Neuron (in vitro differentiated cells): ENCODE measurements around the gene MACIR.

Experiments used
- H2AFZ ChIP-seq: one replicate; pipeline ENCODE4 v1.6.1; 2013; ENCODE audit warnings: low read depth, mild to moderate bottlenecking, inconsistent platforms, low read length, moderate library complexity
- H3K27me3 ChIP-seq: one replicate; pipeline ENCODE4 v1.6.1; 2013; ENCODE audit warnings: low read length; ENCODE audit not compliant: insufficient read depth
- H3K36me3 ChIP-seq: one replicate; pipeline ENCODE4 v1.6.1; 2013; ENCODE audit warnings: low read length; ENCODE audit not compliant: insufficient read depth
- H3K4me1 ChIP-seq: one replicate; pipeline ENCODE4 v1.6.1; 2013; ENCODE audit warnings: low read length; ENCODE audit not compliant: insufficient read depth
- H3K4me3 ChIP-seq: 2 replicates; pipeline ENCODE4 v1.5.1; 2013; ENCODE audit warnings: mild to moderate bottlenecking, low read length, moderate library complexity
- H3K9me3 ChIP-seq: one replicate; pipeline ENCODE4 v1.6.1; 2013; ENCODE audit warnings: low read length

MACIR gene

DNA sequence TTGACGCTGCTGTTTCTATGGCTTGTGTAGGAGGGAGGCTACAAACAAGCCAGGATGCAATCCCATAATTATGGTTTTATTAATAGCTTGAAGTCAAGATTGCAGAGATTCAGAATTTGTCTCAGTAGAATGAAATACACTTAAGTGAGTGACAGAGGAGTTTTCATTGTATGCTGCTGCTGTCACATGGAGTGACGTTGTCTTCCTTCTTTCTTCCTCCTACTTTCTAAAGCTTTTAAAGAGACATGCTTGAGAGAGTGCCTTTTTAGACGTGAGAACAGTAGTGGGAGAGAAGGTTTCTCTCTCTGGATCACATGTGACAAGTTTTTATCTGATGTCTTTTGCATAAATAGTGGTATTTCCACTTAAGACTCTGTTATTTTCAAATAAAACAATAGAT is 48.9 kb downstream of the MACIR start:
- peaks cover under 1% of the 10 kb centered on the region for H3K4me1 ChIP-seq
- H3K4me3 ChIP-seq: no peak overlapping the region
- H3K27me3 ChIP-seq: no peaks in the 10 kb centered on the region
- no peaks in the 10 kb centered on the region for H3K9me3 ChIP-seq
- peak overlapping the region; percentile 26 for H2AFZ ChIP-seq
- no peaks in the 10 kb centered on the region for H3K36me3 ChIP-seq

DNA sequence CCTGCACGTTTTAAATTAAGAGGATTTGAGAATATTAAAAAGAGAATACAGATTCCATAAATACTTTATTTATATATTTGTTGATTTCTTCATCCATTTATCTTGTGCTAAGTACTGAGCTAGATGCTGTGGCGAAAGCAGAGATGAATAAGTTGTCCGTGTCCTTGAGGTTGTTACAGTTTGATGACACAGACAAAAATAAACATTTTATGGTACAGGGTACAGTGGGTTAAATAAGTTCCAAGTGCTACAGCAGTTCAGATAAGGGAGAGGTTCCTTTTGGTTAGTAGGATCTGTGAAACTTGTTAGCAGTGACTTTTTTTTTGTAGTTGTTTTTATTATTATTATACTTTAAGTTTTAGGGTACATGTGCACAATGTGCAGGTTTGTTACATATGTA is 50.2 kb downstream of the MACIR start:
- Histone ChIP-seq H2AFZ (no peak overlapping the region), H3K4me1 (no peaks in the 10 kb centered on the region), H3K36me3 (no peaks in the 10 kb centered on the region), H3K9me3 (no peaks in the 10 kb centered on the region), H3K27me3 (no peaks in the 10 kb centered on the region), H3K4me3 (no peak overlapping the region)

DNA sequence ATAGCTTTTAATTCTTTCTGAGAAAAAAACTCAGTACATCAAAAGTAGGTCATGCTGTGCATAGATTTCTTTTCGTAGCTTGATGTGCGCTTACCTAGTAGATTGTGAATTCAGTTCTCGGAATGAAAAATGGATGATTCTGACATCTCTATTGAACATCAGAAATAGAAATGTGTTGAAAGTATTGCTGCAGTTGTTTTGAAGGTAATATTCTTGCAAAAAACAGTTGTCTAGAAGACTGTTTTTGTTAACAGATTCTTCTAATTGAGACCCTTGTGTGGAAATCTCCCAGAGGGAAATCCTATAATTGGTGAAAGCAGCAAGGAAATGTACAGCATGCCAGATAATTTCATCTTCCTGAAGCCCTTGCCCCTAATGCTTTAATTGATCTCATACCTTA is 54.5 kb downstream of the MACIR start:
- H2AFZ ChIP-seq: no peak overlapping the region
- H3K4me3 ChIP-seq: no peak overlapping the region
- no peaks in the 10 kb centered on the region for H3K36me3 ChIP-seq
- H3K9me3 ChIP-seq: no peaks in the 10 kb centered on the region
- H3K27me3 ChIP-seq: no peaks in the 10 kb centered on the region
- no peaks in the 10 kb centered on the region for H3K4me1 ChIP-seq

DNA sequence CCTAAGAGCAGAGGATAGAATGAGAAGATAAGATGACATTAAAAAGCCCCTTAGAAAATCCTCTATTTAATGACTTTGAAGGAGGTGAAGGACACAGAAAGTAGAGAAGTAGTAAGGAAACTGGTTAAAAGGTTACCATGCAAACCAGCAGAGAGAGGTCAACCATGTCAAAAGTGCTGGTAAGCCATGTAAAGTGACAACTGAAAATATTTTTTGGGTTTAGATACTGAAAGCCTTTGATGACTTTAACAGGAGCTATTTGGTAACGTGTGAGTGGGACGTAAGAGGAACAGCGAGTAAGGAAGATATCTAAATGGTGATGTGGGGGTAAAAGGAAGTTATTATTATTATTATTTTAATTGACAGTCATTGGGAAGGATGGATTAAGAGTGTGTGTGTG is 56.9 kb downstream of the MACIR start:
- no peak overlapping the region for H3K4me3 ChIP-seq
- H2AFZ ChIP-seq: no peak overlapping the region
- no peaks in the 10 kb centered on the region for H3K4me1 ChIP-seq
- H3K9me3 ChIP-seq: no peaks in the 10 kb centered on the region
- H3K27me3 ChIP-seq: no peaks in the 10 kb centered on the region
- no peaks in the 10 kb centered on the region for H3K36me3 ChIP-seq

DNA sequence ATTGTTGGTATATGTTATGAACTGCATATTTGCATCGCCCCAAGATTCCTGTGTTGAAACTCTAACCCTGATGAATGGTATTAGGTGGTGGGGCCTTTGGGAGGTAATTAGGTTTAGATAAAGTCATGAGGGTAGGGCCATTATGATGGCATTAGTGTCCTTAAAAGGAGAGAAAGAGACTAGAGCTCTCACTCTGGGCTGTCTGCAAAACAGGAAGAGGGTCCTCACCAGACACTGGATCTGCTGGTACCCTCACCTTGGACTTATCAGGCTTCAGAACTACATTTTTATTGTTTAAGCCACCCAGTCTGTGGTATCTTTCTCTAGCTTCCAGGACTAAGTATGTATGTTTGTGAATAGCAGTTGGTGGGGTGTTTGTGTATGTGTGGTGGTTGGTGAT is 68.9 kb downstream of the MACIR start:
- H3K4me1 ChIP-seq: no peaks in the 10 kb centered on the region
- H3K36me3 ChIP-seq: no peaks in the 10 kb centered on the region
- H3K9me3 ChIP-seq: no peaks in the 10 kb centered on the region
- no peak overlapping the region for H3K4me3 ChIP-seq
- no peak overlapping the region for H2AFZ ChIP-seq
- H3K27me3 ChIP-seq: no peaks in the 10 kb centered on the region

DNA sequence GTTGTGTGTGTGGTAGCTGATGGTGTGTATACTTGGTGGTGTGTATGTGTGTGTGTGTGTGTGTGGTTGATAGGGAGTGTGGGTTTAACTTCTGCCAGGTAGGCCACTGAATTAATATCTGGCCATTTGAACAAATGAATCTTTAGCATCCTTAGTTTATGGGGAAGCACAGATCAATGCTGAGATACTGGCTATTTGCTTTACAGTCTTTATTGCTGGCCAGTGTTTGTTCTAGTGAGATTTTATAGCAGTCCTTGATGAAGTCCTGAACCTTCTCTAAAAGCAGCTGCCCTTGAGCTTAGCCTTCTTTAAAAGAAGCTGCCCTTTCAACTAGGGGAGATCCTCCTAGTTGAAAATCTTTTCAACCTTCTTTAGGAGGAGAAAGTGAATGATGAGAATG is 69.3 kb downstream of the MACIR start:
- no peaks in the 10 kb centered on the region for H3K4me1 ChIP-seq
- H3K36me3 ChIP-seq: no peaks in the 10 kb centered on the region
- H3K9me3 ChIP-seq: no peaks in the 10 kb centered on the region
- H3K27me3 ChIP-seq: no peaks in the 10 kb centered on the region
- H2AFZ ChIP-seq: no peak overlapping the region
- no peak overlapping the region for H3K4me3 ChIP-seq
